ENCODE data around the gene ACSS1.

- no peak for TF ChIP-seq FOXA1 (IDR thresholded peaks at IDR 0.05)
- no peak for TF ChIP-seq ARNT (IDR thresholded peaks at IDR 0.05)
- no peak for TF ChIP-seq FOXM1 (IDR thresholded peaks at IDR 0.05; ENCODE audit: borderline replicate concordance)
- no peak for TF ChIP-seq SP1 (IDR thresholded peaks at IDR 0.05)
These were observed 31.2 kb upstream of the ACSS1 start for GRCh38 chr20:25089096-25089495.

Measured in HEK293T (cell line).